Stimulated activated CD4-positive, alpha-beta T cell treated with anti-CD3 and anti-CD28 coated beads, Interleukin-2, amount 100 ng/mL, for 4 hours (primary cell): ENCODE measurements around the gene CYBA.
"Not testable (repeated sequence)": the region's sequence is repeated elsewhere in the genome, so short reads cannot be mapped to it uniquely, and the experiment has no call there.

Experiments
- DNase-seq: peaks from one replicate; pipeline ENCODE4 v3.0.0-alpha.2; 2020; ENCODE audit warnings: low read depth

The CYBA gene

GRCh38 chr16:88686439-88687253 is 35.8 kb upstream of the CYBA start, which contains the start of gene SNAI3:
SNAI3 (minus strand) TSS chr16:88686507; CDS start chr16:88686406, 101 bp downstream.
- peak; percentile 78 for DNase-seq

- no peak for DNase-seq
Observed at GRCh38 chr16:88686062-88686438, 35.2 kb upstream of the CYBA start.

- peak; percentile 62 for DNase-seq
Observed at GRCh38 chr16:88685156-88686061, 34.6 kb upstream of the CYBA start.

GRCh38 chr16:88684569-88685155 is 33.8 kb upstream of the CYBA start:
- no peak for DNase-seq

GRCh38 chr16:88681709-88682451 is 31.0 kb upstream of the CYBA start:
- DNase-seq, result peak; percentile 37

- DNase-seq, result no peak
Observed at GRCh38 chr16:88681084-88681680, 30.3 kb upstream of the CYBA start.

- no peak for DNase-seq
Observed at GRCh38 chr16:88680554-88681083, 29.8 kb upstream of the CYBA start.

- DNase-seq, result no peak
Observed at GRCh38 chr16:88678224-88678979, 27.5 kb upstream of the CYBA start.

GRCh38 chr16:88677721-88678120 is 26.9 kb upstream of the CYBA start:
- no peak for DNase-seq

- no peak for DNase-seq
Observed at GRCh38 chr16:88676502-88677242, 25.8 kb upstream of the CYBA start.

GRCh38 chr16:88673716-88674379 is 23.0 kb upstream of the CYBA start:
- DNase-seq, result no peak

GRCh38 chr16:88672776-88673175 is 21.9 kb upstream of the CYBA start:
- no peak for DNase-seq

GRCh38 chr16:88671806-88672205 is 21.0 kb upstream of the CYBA start:
- DNase-seq, result no peak

- no peak for DNase-seq
Observed at GRCh38 chr16:88669980-88670379, 19.1 kb upstream of the CYBA start.

GRCh38 chr16:88669493-88669892 is 18.6 kb upstream of the CYBA start:
- not testable (repeated sequence) for DNase-seq

GRCh38 chr16:88667461-88667860 is 16.6 kb upstream of the CYBA start:
- DNase-seq, result no peak

- no peak for DNase-seq
Observed at GRCh38 chr16:88665570-88665969, 14.7 kb upstream of the CYBA start.

GRCh38 chr16:88665148-88665547 is 14.3 kb upstream of the CYBA start:
- no peak for DNase-seq
